ENCODE data around the gene RHOB.
"Not testable (repeated sequence)": the region's sequence is repeated elsewhere in the genome, so short reads cannot be mapped to it uniquely, and the experiment has no call there.

The RHOB gene

GRCh38 chr2:20490300-20491181 lies 43.7 kb downstream of the RHOB start:
- DNase-seq (ENCODE audit: low read depth, low spot score) = no peak

- DNase-seq (ENCODE audit: low read depth, low spot score) = no peak
These were observed 45.1 kb downstream of the RHOB start for GRCh38 chr2:20491739-20492531.

DNA sequence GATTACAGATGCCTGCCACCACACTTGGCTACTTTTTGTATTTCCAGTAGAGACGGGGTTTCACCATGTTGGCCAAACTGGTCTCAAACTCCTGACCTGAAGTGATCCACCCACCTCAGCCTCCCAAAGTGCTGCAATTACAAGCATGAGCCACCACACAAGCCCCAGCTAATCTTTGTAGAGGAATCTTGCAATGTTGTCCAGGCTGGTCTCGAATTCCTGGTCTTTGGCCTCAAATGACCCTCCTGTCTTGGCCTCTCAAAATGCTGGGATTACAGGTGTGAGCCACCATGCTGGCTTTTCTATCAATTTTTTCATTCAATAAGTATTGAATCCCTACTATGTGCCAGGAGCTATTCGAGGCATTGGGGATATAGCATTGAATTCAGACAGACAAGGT lies 46.2 kb downstream of the RHOB start:
- not testable (repeated sequence) for DNase-seq (ENCODE audit: low read depth, low spot score)

DNA sequence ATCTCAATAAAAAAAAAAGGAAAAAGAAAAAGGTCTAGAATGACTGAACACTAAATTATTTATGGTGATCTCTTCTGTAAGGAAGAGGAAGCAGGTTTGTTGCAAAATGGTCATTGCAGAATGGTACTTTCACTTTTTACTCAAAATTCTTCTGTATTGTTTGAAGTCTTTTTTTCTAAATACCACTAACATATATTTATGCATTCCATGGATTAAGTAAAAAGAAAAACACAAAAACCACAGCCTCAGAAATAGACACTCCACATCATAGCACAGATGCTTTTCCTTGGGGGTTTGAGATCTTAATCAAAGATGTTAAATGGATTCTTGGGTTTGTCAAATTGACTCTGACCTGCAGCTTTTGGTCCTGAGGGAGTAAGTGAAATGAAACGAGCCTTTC lies 47.4 kb downstream of the RHOB start:
- DNase-seq (ENCODE audit: low read depth, low spot score) = no peak

DNA sequence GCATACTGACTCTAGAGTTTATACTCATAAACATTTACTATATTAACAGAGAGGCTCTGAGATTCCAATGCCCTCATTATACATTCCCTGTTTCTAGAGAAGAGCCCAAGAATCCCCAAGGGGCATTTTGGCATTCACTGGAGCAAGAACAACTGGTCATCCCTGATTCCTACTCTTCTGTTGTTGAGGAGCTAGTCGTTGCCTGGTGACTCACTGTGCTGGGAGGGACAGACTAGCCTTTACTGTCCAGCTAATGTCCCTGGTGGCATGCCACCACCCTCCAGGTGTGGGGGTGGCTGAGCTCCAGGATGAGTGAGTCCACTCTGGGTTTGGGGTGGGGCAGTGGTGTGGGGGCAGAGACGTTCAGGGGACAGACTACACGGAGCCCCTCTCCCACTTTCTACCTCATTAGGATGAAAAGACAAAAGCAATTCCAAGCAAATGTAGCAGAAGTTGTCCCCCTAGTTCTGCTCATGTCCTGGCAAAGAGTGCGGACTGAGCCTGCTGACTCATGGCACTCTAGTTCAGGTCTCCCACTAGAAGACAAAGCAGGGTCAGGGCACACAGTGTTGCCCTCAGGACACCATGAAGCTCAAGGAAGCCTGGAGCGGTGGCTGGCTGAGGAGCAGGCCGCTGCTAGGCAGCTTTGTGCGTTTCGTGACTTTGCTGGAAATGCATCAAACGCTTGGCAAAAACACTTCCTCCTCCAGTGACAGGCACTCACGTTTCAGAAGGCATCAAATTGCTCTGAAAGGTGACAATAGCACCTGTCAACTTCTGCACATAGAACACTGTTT lies 49.4 kb downstream of the RHOB start:
- no peak for DNase-seq (ENCODE audit: low read depth, low spot score)

DNA sequence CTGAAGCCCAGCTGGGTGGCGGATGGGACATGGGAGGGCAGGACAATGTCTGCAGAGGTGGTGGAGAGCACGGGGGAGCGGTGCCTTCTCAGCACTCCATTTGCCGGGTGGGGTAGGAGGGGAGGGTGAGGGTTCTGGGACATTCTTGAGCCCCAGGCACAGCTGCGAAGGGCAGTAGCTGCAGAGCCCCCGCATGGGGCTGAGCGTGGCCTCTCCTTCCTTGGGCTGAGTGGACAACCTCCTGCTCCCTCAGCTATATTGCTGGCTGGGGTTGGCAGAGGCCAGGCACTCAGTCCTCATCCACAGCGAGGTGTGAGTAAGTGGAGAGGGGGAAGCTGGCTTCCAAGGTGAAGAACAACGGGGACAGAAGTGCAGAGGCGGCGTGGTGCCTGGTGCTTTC lies 50.1 kb downstream of the RHOB start:
- no peak for DNase-seq (ENCODE audit: low read depth, low spot score)
